ENCODE measurements around the gene GHRL. TPM values are rescaled to one million over a fixed set of nuclear protein-coding genes. Genes with fewer than 3 reads are reported as not detected.
"Not testable (repeated sequence)": the region's sequence is repeated elsewhere in the genome, so short reads cannot be mapped to it uniquely, and the experiment has no call there.

Gene GHRL
- total and polyA plus RNA-seq, 2 donors (not counting 3 experiments of a cell fraction or from before 2014, with no cell fraction given), result not detected

DNA sequence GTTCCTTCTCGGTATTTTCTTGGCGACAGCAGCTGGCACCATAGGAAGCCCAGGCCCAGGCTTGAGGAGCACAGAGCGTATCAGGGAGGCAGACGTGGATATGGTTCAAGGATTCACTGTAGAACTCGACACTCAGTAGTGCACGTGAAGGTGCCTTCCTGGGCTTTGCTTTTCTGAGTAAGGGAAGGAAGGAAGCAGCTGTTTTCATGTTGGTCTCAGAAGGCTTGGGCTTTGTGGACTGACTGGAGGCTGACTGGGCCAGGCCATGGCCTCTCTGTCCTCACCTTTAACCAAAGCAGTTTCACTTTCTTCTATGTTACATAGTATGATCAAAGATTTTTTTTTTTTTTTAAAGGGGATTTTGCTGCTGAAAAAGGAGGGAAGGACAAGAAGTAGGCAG is 6.9 kb upstream of the GHRL start:
- peaks cover 3% of the 10 kb centered on the region for H3K4me1 ChIP-seq (ENCODE audit: control insufficient read depth, extremely low read depth, insufficient read depth, low read length)
- no peak overlapping the region for H3K9ac ChIP-seq (replicated peaks; ENCODE audit: extremely low read depth, insufficient read depth, low read length)
- no peak for DNase-seq (ENCODE audit: low read depth, low spot score)
- H3K27me3 ChIP-seq (ENCODE audit: control insufficient read depth in 2 of 2, insufficient read depth in 2 of 2, low read length in 2 of 2), result no peaks in the 10 kb centered on the region
- no peaks in the 10 kb centered on the region for H3K79me2 ChIP-seq (ENCODE audit: control insufficient read depth, insufficient read depth, low read length)
- FAIRE-seq, result peak; percentile 35
- no peak overlapping the region for H3K4me2 ChIP-seq (ENCODE audit: insufficient read depth, low read length)
- no peak overlapping the region for H2AFZ ChIP-seq (ENCODE audit: low read depth, low read length)
- H3K4me3 ChIP-seq (replicated peaks in 1 of 3; ENCODE audit: insufficient read depth in 1 of 3, low read depth in 1 of 3, low read length in 3 of 3), result no peak overlapping the region
- peak; percentile 6 for TF ChIP-seq POLR2A (IDR thresholded peaks at IDR 0.05; ENCODE audit: low read depth, low read length)
- TF ChIP-seq FOS (IDR thresholded peaks at IDR 0.05; ENCODE audit: borderline replicate concordance, insufficient read depth, low read length), result no peak
- POLR2A ChIA-PET, result no interaction called here
- dilution Hi-C loops (cut with MboI; ENCODE audit: extremely low pct_ligation_motif_present, low sequenced_read_pairs), result no loop called here
- peaks cover 25 to 44% of the 10 kb centered on the region in 2 experiments for H3K36me3 ChIP-seq (ENCODE audit: control insufficient read depth in 2 of 2, extremely low read depth in 1 of 2, insufficient read depth in 2 of 2, low read length in 2 of 2)
- no peaks in the 10 kb centered on the region for H3K9me3 ChIP-seq (replicated peaks; ENCODE audit: control insufficient read depth, insufficient read depth, low read length)
- H4K20me1 ChIP-seq (replicated peaks; ENCODE audit: control insufficient read depth, extremely low read depth, insufficient read depth, low read length), result no peaks in the 10 kb centered on the region
- CTCF ChIA-PET, result interaction anchor here (0.6 to 1.1 kb wide), 5 partner anchors 9 to 367 kb away, joined by 3 to 6 read pairs (median 3); no protein-coding TSS in a partner anchor
- H3K27ac ChIP-seq (ENCODE audit: insufficient read depth, low read depth, low read length), result no peak overlapping the region
- intact Hi-C loops (cut with micrococcal nuclease), result no loop called here
- H3K9me1 ChIP-seq (replicated peaks; ENCODE audit: control insufficient read depth, extremely low read depth, insufficient read depth, low read length), result no peaks in the 10 kb centered on the region
- BruUV-seq (replicated peaks), result no TSS peak

GRCh38 chr3:10299175-10299574 is 6.4 kb upstream of the GHRL start:
- no peak overlapping the region for H3K9ac ChIP-seq (replicated peaks; ENCODE audit: extremely low read depth, insufficient read depth, low read length)
- no peaks in the 10 kb centered on the region for H3K27me3 ChIP-seq (ENCODE audit: control insufficient read depth in 2 of 2, insufficient read depth in 2 of 2, low read length in 2 of 2)
- no peak overlapping the region for H3K4me3 ChIP-seq (replicated peaks in 1 of 3; ENCODE audit: insufficient read depth in 1 of 3, low read depth in 1 of 3, low read length in 3 of 3)
- H3K9me1 ChIP-seq (replicated peaks; ENCODE audit: control insufficient read depth, extremely low read depth, insufficient read depth, low read length), result no peaks in the 10 kb centered on the region
- peaks cover 20 to 39% of the 10 kb centered on the region in 2 experiments for H3K36me3 ChIP-seq (ENCODE audit: control insufficient read depth in 2 of 2, extremely low read depth in 1 of 2, insufficient read depth in 2 of 2, low read length in 2 of 2)
- H3K4me1 ChIP-seq (ENCODE audit: control insufficient read depth, extremely low read depth, insufficient read depth, low read length), result peaks cover 3% of the 10 kb centered on the region
- no peak for TF ChIP-seq MAX (IDR thresholded peaks at IDR 0.05; ENCODE audit: insufficient read depth, insufficient read length)
- TF ChIP-seq POLR2A (IDR thresholded peaks at IDR 0.05; ENCODE audit: low read depth, low read length), result peak; percentile 1
- no peak overlapping the region for H3K27ac ChIP-seq (ENCODE audit: insufficient read depth, low read depth, low read length)
- intact Hi-C loops (cut with micrococcal nuclease) (no loop called here), dilution Hi-C loops (cut with MboI; ENCODE audit: extremely low pct_ligation_motif_present, low sequenced_read_pairs) (no loop called here)
- FAIRE-seq, result peak; percentile 66
- no peaks in the 10 kb centered on the region for H3K9me3 ChIP-seq (replicated peaks; ENCODE audit: control insufficient read depth, insufficient read depth, low read length)
- no peak overlapping the region for H3K4me2 ChIP-seq (ENCODE audit: insufficient read depth, low read length)
- DNase-seq (ENCODE audit: low read depth, low spot score), result no peak
- ChIA-PET POLR2A (no interaction called here), CTCF (interaction anchor here (0.6 to 1.1 kb wide), 5 partner anchors 9 to 366 kb away, joined by 3 to 6 read pairs (median 3); no protein-coding TSS in a partner anchor)
- H3K79me2 ChIP-seq (ENCODE audit: control insufficient read depth, insufficient read depth, low read length), result no peaks in the 10 kb centered on the region
- H2AFZ ChIP-seq (ENCODE audit: low read depth, low read length), result no peak overlapping the region
- BruUV-seq (replicated peaks), result no TSS peak
- H4K20me1 ChIP-seq (replicated peaks; ENCODE audit: control insufficient read depth, extremely low read depth, insufficient read depth, low read length), result no peaks in the 10 kb centered on the region

DNA sequence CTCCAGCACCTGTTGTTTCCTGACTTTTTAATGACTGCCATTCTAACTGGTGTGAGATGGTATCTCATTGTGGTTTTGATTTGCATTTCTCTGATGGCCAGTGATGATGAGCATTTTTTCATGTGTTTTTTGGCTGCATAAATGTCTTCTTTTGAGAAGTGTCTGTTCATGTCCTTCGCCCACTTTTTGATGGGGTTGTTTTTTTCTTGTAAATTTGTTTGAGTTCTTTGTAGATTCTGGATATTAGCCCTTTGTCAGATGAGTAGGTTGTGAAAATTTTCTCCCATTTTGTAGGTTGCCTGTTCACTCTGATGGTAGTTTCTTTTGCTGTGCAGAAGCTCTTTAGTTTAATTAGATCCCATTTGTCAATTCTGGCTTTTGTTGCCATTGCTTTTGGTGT is 5.3 kb upstream of the GHRL start:
- H3K4me2 ChIP-seq (ENCODE audit: insufficient read depth, low read length); POLR2A ChIA-PET; dilution Hi-C loops (cut with MboI; ENCODE audit: extremely low pct_ligation_motif_present, low sequenced_read_pairs); FAIRE-seq; H3K9ac ChIP-seq (replicated peaks; ENCODE audit: extremely low read depth, insufficient read depth, low read length); H2AFZ ChIP-seq (ENCODE audit: low read depth, low read length); H3K9me1 ChIP-seq (replicated peaks; ENCODE audit: control insufficient read depth, extremely low read depth, insufficient read depth, low read length); H3K9me3 ChIP-seq (replicated peaks; ENCODE audit: control insufficient read depth, insufficient read depth, low read length); CTCF ChIA-PET; DNase-seq (ENCODE audit: low read depth, low spot score); intact Hi-C loops (cut with micrococcal nuclease); H3K79me2 ChIP-seq (ENCODE audit: control insufficient read depth, insufficient read depth, low read length); BruUV-seq (replicated peaks); H4K20me1 ChIP-seq (replicated peaks; ENCODE audit: control insufficient read depth, extremely low read depth, insufficient read depth, low read length); H3K4me3 ChIP-seq (replicated peaks in 1 of 3; ENCODE audit: insufficient read depth in 1 of 3, low read depth in 1 of 3, low read length in 3 of 3); H3K4me1 ChIP-seq (ENCODE audit: control insufficient read depth, extremely low read depth, insufficient read depth, low read length); H3K27me3 ChIP-seq (ENCODE audit: control insufficient read depth in 2 of 2, insufficient read depth in 2 of 2, low read length in 2 of 2); H3K27ac ChIP-seq (ENCODE audit: insufficient read depth, low read depth, low read length): not testable (repeated sequence)
- H3K36me3 ChIP-seq (ENCODE audit: control insufficient read depth in 2 of 2, extremely low read depth in 1 of 2, insufficient read depth in 2 of 2, low read length in 2 of 2), result peaks cover 13 to 28% of the 10 kb centered on the region in 2 experiments

Measured in endothelial cell of umbilical vein (primary cell).